DOHH2 (cell line): ENCODE results near the gene GPC4.
A peak's percentile ranks its signal among the peaks of the same experiment; 100 is the strongest.

ENCODE experiments used
- H3F3A ChIP-seq: fragments of 200-600 bp; sonication (generic), shearing (Covaris generic); 2 replicates; pipeline ENCODE4 v1.6.0; 2016; ENCODE audit warnings: antibody characterized with exemption, mild to moderate bottlenecking; ENCODE audit not compliant: control insufficient read depth, insufficient read depth
- H3K27ac ChIP-seq: fragments of 200-600 bp; sonication (generic); 2 replicates; pipeline ENCODE4 v1.5.1; 2014; ENCODE audit warnings: low read depth, mild to moderate bottlenecking, low read length, moderate library complexity
- H3K27me3 ChIP-seq: fragments of 200-600 bp; sonication (generic); 2 replicates; pipeline ENCODE4 v1.6.1; 2014; ENCODE audit warnings: mild to moderate bottlenecking, low read length, mixed read lengths; ENCODE audit not compliant: control insufficient read depth
- H3K36me3 ChIP-seq: fragments of 200-600 bp; sonication (generic); 2 replicates; pipeline ENCODE4 v1.6.1; 2014; ENCODE audit warnings: mild to moderate bottlenecking, low read length, moderate library complexity, mixed read lengths; ENCODE audit not compliant: control insufficient read depth
- H3K4me1 ChIP-seq: fragments of 200-600 bp; sonication (generic); 2 replicates; pipeline ENCODE4 v1.6.1; 2014; ENCODE audit warnings: mild to moderate bottlenecking, low read length, mixed read lengths; ENCODE audit not compliant: control insufficient read depth
- H3K4me2 ChIP-seq: fragments of 200-600 bp; sonication (generic); 2 replicates; pipeline ENCODE4 v1.6.0; 2014; ENCODE audit warnings: mild to moderate bottlenecking, low read length, moderate library complexity
- H3K4me3 ChIP-seq: fragments of 200-600 bp; sonication (generic); 2 replicates; pipeline ENCODE4 v1.5.1; 2014; ENCODE audit warnings: mild to moderate bottlenecking, low read length, mixed read lengths
- H3K79me2 ChIP-seq: fragments of 200-600 bp; sonication (generic); 2 replicates; pipeline ENCODE4 v1.6.1; 2014; ENCODE audit warnings: mild to moderate bottlenecking, low read length, mixed read lengths; ENCODE audit not compliant: control insufficient read depth
- H3K9me2 ChIP-seq: fragments of 200-600 bp; sonication (generic); replicated peaks from 2 replicates; pipeline ENCODE4 v1.6.1; 2014; ENCODE audit warnings: mild to moderate bottlenecking, low read length, mixed read lengths; ENCODE audit not compliant: control insufficient read depth
- H3K9me3 ChIP-seq: fragments of 200-600 bp; sonication (generic); 2 replicates; pipeline ENCODE4 v1.6.1; 2014; ENCODE audit warnings: antibody characterized with exemption, low read length, mixed read lengths; ENCODE audit not compliant: control insufficient read depth, insufficient read depth
- H4K20me1 ChIP-seq: fragments of 200-600 bp; sonication (generic); 2 replicates; pipeline ENCODE4 v1.6.0; 2014; ENCODE audit warnings: low read depth, mild to moderate bottlenecking, antibody characterized with exemption, low read length, moderate library complexity; ENCODE audit not compliant: control insufficient read depth, insufficient read depth
- EZH2phosphoT487 ChIP-seq: fragments of 200-600 bp; sonication (generic); IDR thresholded peaks from 2 replicates; pipeline ENCODE4 v1.6.1; 2017; ENCODE audit warnings: borderline replicate concordance, mild to moderate bottlenecking, antibody characterized with exemption, low read length, moderate library complexity, mixed read lengths
- TF ChIP-seq, protein P1 (sequence below): fragments of 200-600 bp; sonication (generic); IDR thresholded peaks from one replicate; pipeline ENCODE4 v1.5.1; 2014; ENCODE audit warnings: antibody characterized with exemption, mild to moderate bottlenecking, low read depth, low read length; ENCODE audit not compliant: poor library complexity, severe bottlenecking

The GPC4 gene

DNA sequence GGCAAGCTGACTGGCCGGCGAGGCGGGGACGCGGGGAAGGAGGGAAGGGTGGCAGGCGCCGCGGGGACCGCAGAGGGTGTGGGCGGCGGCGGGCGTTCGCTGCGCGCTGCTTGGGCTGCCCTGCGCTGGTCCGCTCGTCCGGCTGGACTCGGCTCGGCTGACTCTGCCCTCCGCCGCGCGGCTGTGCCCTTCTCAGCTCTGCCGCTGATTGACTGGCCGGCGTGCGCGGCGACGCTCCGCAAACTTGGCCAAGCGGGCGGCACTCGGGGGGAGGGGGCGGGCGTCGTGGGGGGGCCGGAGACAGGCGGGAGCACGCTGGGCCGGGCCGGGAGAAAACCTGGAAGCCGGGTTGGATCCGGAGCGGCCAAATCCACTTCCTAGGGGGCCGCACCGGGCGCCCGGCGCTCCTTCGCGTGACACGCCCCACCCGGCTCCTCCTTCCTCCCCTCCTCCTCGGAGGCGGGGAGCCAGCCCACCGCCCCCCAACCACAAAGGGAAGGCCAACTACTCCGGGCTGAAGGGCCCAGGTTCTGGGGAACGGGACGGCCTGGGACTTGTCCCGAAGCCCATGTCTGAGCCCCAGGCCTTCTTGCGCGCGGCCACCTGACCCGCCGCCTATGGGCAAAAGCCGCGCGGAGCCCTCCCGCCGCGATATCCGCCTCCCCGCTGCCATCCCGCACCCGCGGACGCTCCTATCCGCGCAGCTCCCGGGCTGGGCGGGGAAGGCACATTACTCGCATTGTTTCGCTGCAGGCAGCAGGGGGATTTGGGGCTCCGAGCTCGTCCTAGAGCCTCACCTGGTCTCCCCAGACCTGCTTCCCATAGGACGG lies at the start of gene GPC4:
GPC4 (minus strand) TSS at position 214 of the 830 bp plus-strand sequence. CDS start 524 bp downstream, outside the sequence.
- H4K20me1 ChIP-seq: no peaks in the 10 kb centered on the region
- H3K9me3 ChIP-seq: no peaks in the 10 kb centered on the region
- H3K9me2 ChIP-seq: no peaks in the 10 kb centered on the region
- H3K4me1 ChIP-seq: peaks cover 17% of the 10 kb centered on the region
- H3K4me2 ChIP-seq: peak within 1 kb of the TSS; percentile 86
- TF ChIP-seq, protein P1, sequence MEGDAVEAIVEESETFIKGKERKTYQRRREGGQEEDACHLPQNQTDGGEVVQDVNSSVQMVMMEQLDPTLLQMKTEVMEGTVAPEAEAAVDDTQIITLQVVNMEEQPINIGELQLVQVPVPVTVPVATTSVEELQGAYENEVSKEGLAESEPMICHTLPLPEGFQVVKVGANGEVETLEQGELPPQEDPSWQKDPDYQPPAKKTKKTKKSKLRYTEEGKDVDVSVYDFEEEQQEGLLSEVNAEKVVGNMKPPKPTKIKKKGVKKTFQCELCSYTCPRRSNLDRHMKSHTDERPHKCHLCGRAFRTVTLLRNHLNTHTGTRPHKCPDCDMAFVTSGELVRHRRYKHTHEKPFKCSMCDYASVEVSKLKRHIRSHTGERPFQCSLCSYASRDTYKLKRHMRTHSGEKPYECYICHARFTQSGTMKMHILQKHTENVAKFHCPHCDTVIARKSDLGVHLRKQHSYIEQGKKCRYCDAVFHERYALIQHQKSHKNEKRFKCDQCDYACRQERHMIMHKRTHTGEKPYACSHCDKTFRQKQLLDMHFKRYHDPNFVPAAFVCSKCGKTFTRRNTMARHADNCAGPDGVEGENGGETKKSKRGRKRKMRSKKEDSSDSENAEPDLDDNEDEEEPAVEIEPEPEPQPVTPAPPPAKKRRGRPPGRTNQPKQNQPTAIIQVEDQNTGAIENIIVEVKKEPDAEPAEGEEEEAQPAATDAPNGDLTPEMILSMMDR: no peak
- no peak for TF ChIP-seq EZH2phosphoT487
- H3K36me3 ChIP-seq: no peaks in the 10 kb centered on the region
- H3F3A ChIP-seq: no peaks in the 10 kb centered on the region
- peak within 1 kb of the TSS; percentile 30; the same call in 1 of the 2 replicates for H3K27ac ChIP-seq
- peaks cover 23% of the 10 kb centered on the region for H3K27me3 ChIP-seq
- H3K4me3 ChIP-seq: peak within 1 kb of the TSS; percentile 83
- no peaks in the 10 kb centered on the region for H3K79me2 ChIP-seq

DNA sequence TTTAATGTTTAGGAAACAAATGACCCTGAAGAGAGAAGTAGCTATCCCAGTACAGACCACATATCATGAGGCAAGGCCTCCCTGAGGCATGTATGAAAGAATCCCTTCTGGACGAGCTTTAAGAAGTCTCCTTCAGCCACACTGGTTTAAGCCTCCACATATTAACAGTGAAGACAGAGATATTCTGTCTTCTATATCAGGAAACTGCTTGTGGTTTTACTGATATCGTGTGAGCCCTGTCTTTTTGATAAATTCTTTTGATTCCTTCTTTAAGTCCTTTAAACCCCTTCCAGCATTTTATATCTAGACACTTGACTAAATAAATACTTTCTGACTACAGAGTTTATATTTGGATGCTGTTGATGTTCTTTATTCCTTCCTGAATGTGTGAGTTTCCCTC lies 45.9 kb upstream of the GPC4 start:
- TF ChIP-seq EZH2phosphoT487: no peak
- TF ChIP-seq, protein P1: no peak
- no peaks in the 10 kb centered on the region for H4K20me1 ChIP-seq
- H3K9me2 ChIP-seq: no peaks in the 10 kb centered on the region
- no peak overlapping the region for H3K4me2 ChIP-seq
- H3K79me2 ChIP-seq: no peaks in the 10 kb centered on the region
- H3F3A ChIP-seq: no peaks in the 10 kb centered on the region
- H3K27ac ChIP-seq: no peak overlapping the region
- no peaks in the 10 kb centered on the region for H3K27me3 ChIP-seq
- H3K36me3 ChIP-seq: no peaks in the 10 kb centered on the region
- no peaks in the 10 kb centered on the region for H3K9me3 ChIP-seq
- H3K4me3 ChIP-seq: no peak overlapping the region
- no peaks in the 10 kb centered on the region for H3K4me1 ChIP-seq

DNA sequence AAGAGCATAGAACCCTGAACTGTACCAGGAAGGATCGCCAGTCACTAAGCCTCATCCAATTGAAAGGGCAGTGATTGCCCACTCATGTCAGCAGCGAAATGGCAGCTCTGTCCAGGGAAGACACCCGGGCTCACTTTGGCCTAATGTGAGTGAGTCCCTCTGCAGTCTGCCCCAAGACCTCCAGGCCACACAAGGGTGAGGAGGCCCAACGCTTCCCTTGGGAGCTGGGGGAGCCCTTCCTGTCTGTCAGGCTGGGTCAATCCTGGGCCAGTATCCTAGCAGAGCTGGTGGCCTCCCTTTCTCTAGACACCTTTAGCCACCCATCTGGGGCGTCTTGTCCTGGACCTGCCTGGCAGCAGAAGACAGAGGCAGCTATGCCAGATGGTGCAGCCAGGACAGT lies 39.6 kb upstream of the GPC4 start:
- TF ChIP-seq, protein P1: no peak
- TF ChIP-seq EZH2phosphoT487: no peak
- H3K79me2 ChIP-seq: no peaks in the 10 kb centered on the region
- H3K9me3 ChIP-seq: no peaks in the 10 kb centered on the region
- H3K27me3 ChIP-seq: no peaks in the 10 kb centered on the region
- H3K9me2 ChIP-seq: no peaks in the 10 kb centered on the region
- H3F3A ChIP-seq: no peaks in the 10 kb centered on the region
- no peaks in the 10 kb centered on the region for H3K4me1 ChIP-seq
- no peak overlapping the region for H3K27ac ChIP-seq
- H3K36me3 ChIP-seq: no peaks in the 10 kb centered on the region
- no peaks in the 10 kb centered on the region for H4K20me1 ChIP-seq
- H3K4me3 ChIP-seq: no peak overlapping the region
- no peak overlapping the region for H3K4me2 ChIP-seq
